HUES48 (cell line): ENCODE measurements around the gene MSI2.

Experiments
- H3K27ac ChIP-seq: one replicate; pipeline ENCODE4 v1.7.0; 2013; ENCODE audit warnings: low read depth, low read length, inconsistent platforms
- H3K27me3 ChIP-seq: 2 replicates; pipeline ENCODE4 v1.6.1; 2013; ENCODE audit warnings: mild to moderate bottlenecking, low read length; ENCODE audit not compliant: control insufficient read depth, insufficient read depth
- H3K36me3 ChIP-seq: 2 replicates; pipeline ENCODE4 v1.6.1; 2013; ENCODE audit warnings: low read length; ENCODE audit not compliant: control insufficient read depth, insufficient read depth
- H3K4me1 ChIP-seq: 2 replicates; pipeline ENCODE4 v1.6.1; 2013; ENCODE audit warnings: mild to moderate bottlenecking, low read length; ENCODE audit not compliant: control insufficient read depth, insufficient read depth
- H3K4me3 ChIP-seq: 2 replicates; pipeline ENCODE4 v1.5.1; 2013; ENCODE audit warnings: mild to moderate bottlenecking, low read depth, low read length
- H3K9ac ChIP-seq: 2 replicates; pipeline ENCODE4 v1.6.1; 2013; ENCODE audit warnings: mild to moderate bottlenecking, low read depth, low read length, moderate library complexity
- H3K9me3 ChIP-seq: 2 replicates; pipeline ENCODE4 v1.6.1; 2013; ENCODE audit warnings: low read length; ENCODE audit not compliant: control insufficient read depth, insufficient read depth

The MSI2 gene

GRCh38 chr17:57319806-57320205 is 63.5 kb downstream of the MSI2 start:
- H3K36me3 ChIP-seq: no peaks in the 10 kb centered on the region; the same call in 1 of the 2 replicates
- no peak overlapping the region for H3K27ac ChIP-seq
- H3K27me3 ChIP-seq: no peaks in the 10 kb centered on the region
- H3K4me1 ChIP-seq: peaks cover 10% of the 10 kb centered on the region; the same call in 1 of the 2 replicates
- no peaks in the 10 kb centered on the region for H3K9me3 ChIP-seq
- H3K9ac ChIP-seq: no peak overlapping the region
- H3K4me3 ChIP-seq: no peak overlapping the region

- Histone ChIP-seq H3K9me3 (no peaks in the 10 kb centered on the region), H3K9ac (no peak overlapping the region), H3K4me1 (peaks cover 3% of the 10 kb centered on the region; the same call in 1 of the 2 replicates), H3K27me3 (no peaks in the 10 kb centered on the region), H3K4me3 (no peak overlapping the region), H3K36me3 (no peaks in the 10 kb centered on the region; the same call in 1 of the 2 replicates), H3K27ac (no peak overlapping the region)
Measured at GRCh38 chr17:57323391-57323790, 67.1 kb downstream of the MSI2 start.

- H3K4me1 ChIP-seq: peaks cover 3% of the 10 kb centered on the region; the same call in 1 of the 2 replicates
- H3K27ac ChIP-seq: no peak overlapping the region
- no peak overlapping the region for H3K9ac ChIP-seq
- H3K9me3 ChIP-seq: no peaks in the 10 kb centered on the region
- no peaks in the 10 kb centered on the region for H3K27me3 ChIP-seq
- H3K4me3 ChIP-seq: no peak overlapping the region
- no peaks in the 10 kb centered on the region; the same call in 1 of the 2 replicates for H3K36me3 ChIP-seq
Measured at GRCh38 chr17:57324060-57324459, 67.7 kb downstream of the MSI2 start.

- Histone ChIP-seq H3K9ac (no peak overlapping the region), H3K4me1 (peaks cover 3% of the 10 kb centered on the region; the same call in 1 of the 2 replicates), H3K27me3 (no peaks in the 10 kb centered on the region), H3K9me3 (no peaks in the 10 kb centered on the region), H3K36me3 (no peaks in the 10 kb centered on the region; the same call in 1 of the 2 replicates), H3K4me3 (no peak overlapping the region), H3K27ac (no peak overlapping the region)
Measured at GRCh38 chr17:57324631-57325030, 68.3 kb downstream of the MSI2 start.

GRCh38 chr17:57326336-57326735 is 70.0 kb downstream of the MSI2 start:
- Histone ChIP-seq H3K4me3 (no peak overlapping the region), H3K4me1 (peaks cover 3% of the 10 kb centered on the region; the same call in 1 of the 2 replicates), H3K36me3 (no peaks in the 10 kb centered on the region; the same call in 1 of the 2 replicates), H3K9me3 (no peaks in the 10 kb centered on the region), H3K27ac (no peak overlapping the region), H3K27me3 (no peaks in the 10 kb centered on the region), H3K9ac (no peak overlapping the region)

- H3K9ac ChIP-seq: no peak overlapping the region
- no peak overlapping the region for H3K27ac ChIP-seq
- no peaks in the 10 kb centered on the region; the same call in 1 of the 2 replicates for H3K36me3 ChIP-seq
- no peaks in the 10 kb centered on the region for H3K9me3 ChIP-seq
- H3K27me3 ChIP-seq: no peaks in the 10 kb centered on the region
- H3K4me3 ChIP-seq: no peak overlapping the region
- peaks cover 5% of the 10 kb centered on the region; the same call in 1 of the 2 replicates for H3K4me1 ChIP-seq
Measured at GRCh38 chr17:57326764-57327163, 70.4 kb downstream of the MSI2 start.

- Histone ChIP-seq H3K4me1 (peaks cover 6% of the 10 kb centered on the region; the same call in 1 of the 2 replicates), H3K9ac (no peak overlapping the region), H3K9me3 (no peaks in the 10 kb centered on the region), H3K36me3 (no peaks in the 10 kb centered on the region; the same call in 1 of the 2 replicates), H3K4me3 (no peak overlapping the region), H3K27me3 (no peaks in the 10 kb centered on the region), H3K27ac (no peak overlapping the region)
Measured at GRCh38 chr17:57327176-57327970, 71.0 kb downstream of the MSI2 start.

- H3K36me3 ChIP-seq: no peaks in the 10 kb centered on the region; the same call in 1 of the 2 replicates
- H3K9ac ChIP-seq: no peak overlapping the region
- no peaks in the 10 kb centered on the region for H3K9me3 ChIP-seq
- no peak overlapping the region for H3K27ac ChIP-seq
- H3K4me3 ChIP-seq: no peak overlapping the region
- H3K4me1 ChIP-seq: peaks cover 6% of the 10 kb centered on the region; the same call in 1 of the 2 replicates
- H3K27me3 ChIP-seq: no peaks in the 10 kb centered on the region
Measured at GRCh38 chr17:57328109-57328882, 72.0 kb downstream of the MSI2 start.

GRCh38 chr17:57329380-57330214 is 73.3 kb downstream of the MSI2 start:
- no peak overlapping the region for H3K9ac ChIP-seq

GRCh38 chr17:57330587-57330986 is 74.3 kb downstream of the MSI2 start:
- H3K36me3 ChIP-seq: no peaks in the 10 kb centered on the region
- no peak overlapping the region for H3K27ac ChIP-seq
- H3K4me3 ChIP-seq: no peak overlapping the region
- H3K9me3 ChIP-seq: no peaks in the 10 kb centered on the region
- peaks cover 6% of the 10 kb centered on the region; the same call in 1 of the 2 replicates for H3K4me1 ChIP-seq
- no peaks in the 10 kb centered on the region for H3K27me3 ChIP-seq
- no peak overlapping the region for H3K9ac ChIP-seq

More at GRCh38 chr17:57329380-57330214, 73.3 kb downstream of the MSI2 start:
- H3K27ac ChIP-seq: no peak overlapping the region
- peaks cover 6% of the 10 kb centered on the region; the same call in 1 of the 2 replicates for H3K4me1 ChIP-seq
- no peaks in the 10 kb centered on the region for H3K9me3 ChIP-seq
- no peaks in the 10 kb centered on the region; the same call in 1 of the 2 replicates for H3K36me3 ChIP-seq
- H3K4me3 ChIP-seq: no peak overlapping the region
- no peaks in the 10 kb centered on the region for H3K27me3 ChIP-seq
